AG09309 (cell line): ENCODE results near the gene ZNF280B.

Experiments used
- DNase-seq: peaks from one replicate; pipeline ENCODE4 v3.0.0-alpha.2; 2010; ENCODE audit warnings: low read depth
- H3K4me3 ChIP-seq: 2 replicates; pipeline ENCODE4 v1.5.1; 2011; ENCODE audit warnings: mild to moderate bottlenecking, low read depth, low read length, moderate library complexity; ENCODE audit not compliant: control insufficient read depth
- TF ChIP-seq, protein P1 (sequence below): IDR thresholded peaks from 2 replicates; pipeline ENCODE4 v1.5.1; 2011; ENCODE audit warnings: mild to moderate bottlenecking, low read depth, low read length, inconsistent platforms; ENCODE audit not compliant: insufficient read depth, control insufficient read depth; ENCODE audit errors: missing control alignments

Gene ZNF280B

DNA sequence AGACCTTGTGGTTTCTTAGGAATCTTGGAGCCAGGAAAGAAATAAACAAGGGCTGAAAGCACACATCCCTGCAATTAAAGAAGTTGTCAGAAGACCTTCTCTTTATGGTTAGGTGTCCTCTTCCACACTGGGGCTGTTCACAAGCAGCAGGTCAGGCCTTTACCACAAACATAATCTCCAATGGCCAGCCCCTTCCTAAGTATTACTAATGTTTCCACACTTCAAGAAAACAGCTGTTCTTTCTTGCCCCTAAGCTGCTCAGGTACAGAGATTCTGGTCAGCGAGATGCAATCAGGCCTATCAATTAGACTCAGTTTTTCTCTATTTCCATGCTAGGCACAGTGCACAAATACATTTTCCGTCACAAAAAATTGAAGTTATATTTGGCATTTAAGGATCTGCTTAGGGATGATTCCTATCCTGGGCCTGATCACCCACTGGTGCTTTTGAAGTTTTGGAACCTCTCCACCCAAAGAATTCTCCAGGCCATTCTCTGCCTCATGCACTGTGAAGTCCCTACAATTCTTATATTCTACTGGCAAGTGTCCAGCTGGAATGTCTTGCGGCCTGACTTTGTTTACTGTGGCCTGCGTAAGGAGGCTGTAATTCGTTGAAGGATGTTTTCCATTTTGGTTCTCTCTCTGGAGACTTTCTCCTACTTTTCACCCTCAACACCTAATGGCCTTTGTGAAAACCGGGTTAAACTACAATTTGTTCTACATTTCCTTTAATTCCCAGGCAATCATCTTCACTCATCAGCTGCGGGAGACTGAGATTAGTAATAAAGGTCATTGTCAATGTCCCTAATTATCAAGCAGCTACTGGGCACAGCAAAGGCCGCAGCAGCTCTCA lies 45.4 kb upstream of the ZNF280B start:
- TF ChIP-seq, protein P1, sequence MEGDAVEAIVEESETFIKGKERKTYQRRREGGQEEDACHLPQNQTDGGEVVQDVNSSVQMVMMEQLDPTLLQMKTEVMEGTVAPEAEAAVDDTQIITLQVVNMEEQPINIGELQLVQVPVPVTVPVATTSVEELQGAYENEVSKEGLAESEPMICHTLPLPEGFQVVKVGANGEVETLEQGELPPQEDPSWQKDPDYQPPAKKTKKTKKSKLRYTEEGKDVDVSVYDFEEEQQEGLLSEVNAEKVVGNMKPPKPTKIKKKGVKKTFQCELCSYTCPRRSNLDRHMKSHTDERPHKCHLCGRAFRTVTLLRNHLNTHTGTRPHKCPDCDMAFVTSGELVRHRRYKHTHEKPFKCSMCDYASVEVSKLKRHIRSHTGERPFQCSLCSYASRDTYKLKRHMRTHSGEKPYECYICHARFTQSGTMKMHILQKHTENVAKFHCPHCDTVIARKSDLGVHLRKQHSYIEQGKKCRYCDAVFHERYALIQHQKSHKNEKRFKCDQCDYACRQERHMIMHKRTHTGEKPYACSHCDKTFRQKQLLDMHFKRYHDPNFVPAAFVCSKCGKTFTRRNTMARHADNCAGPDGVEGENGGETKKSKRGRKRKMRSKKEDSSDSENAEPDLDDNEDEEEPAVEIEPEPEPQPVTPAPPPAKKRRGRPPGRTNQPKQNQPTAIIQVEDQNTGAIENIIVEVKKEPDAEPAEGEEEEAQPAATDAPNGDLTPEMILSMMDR: no peak
- no peak overlapping the region for H3K4me3 ChIP-seq
- no peak for DNase-seq

DNA sequence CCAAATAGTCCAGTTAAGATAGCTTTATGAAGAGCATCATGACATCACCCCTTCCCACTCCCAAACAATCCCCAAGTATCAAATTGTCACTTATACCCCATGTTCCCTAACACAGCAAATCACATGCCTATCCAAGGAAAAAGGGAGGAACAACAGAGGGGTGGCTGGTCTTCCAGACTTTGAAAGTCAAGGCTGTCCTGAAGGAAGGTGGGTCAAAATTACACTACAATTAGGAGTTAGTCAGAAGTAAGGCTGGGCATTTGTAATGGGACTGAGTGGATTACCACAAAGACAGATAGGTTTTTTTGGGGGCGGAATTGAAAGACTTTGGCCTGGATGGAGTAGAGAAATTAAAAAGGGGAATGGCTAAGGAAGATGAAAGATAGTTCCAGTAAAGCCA lies 44.6 kb upstream of the ZNF280B start:
- no peak overlapping the region for H3K4me3 ChIP-seq
- TF ChIP-seq, protein P1: no peak
- DNase-seq: no peak

GRCh38 chr22:22552630-22553029 lies 44.1 kb upstream of the ZNF280B start:
- no peak for DNase-seq
- TF ChIP-seq, protein P1: no peak
- no peak overlapping the region for H3K4me3 ChIP-seq

DNA sequence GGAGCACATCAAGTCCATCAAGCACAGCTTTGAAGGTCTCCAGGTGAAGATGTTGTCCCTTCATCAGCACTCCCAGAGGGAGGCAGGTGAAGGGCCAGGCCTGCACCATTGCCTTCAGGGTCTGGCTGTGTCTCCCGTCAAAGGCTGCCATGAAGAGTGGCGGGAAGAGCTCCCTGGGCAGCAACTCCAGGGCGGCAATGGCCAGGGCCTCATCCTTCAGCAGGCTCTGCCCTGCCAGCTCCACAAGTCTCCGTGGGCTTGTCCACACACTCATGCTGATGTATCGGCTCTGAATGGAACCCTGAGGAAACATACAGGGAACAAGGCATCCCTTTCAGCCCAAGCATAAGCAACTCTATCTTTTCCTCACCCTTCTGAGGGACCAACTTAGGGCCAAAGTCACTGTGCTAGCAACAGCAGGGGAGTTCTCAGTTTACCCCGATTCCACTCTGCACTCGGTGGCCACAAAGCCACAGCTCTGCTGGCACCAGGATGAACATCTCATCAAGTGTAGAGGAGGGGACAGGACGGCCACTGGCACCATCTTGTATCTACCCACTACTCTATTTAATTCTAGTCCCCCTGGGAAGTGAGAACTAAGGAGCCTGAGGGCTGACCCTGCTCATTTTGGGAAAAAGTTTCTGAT lies 42.4 kb upstream of the ZNF280B start:
- TF ChIP-seq, protein P1: no peak
- H3K4me3 ChIP-seq: no peak overlapping the region

GRCh38 chr22:22548910-22549309 lies 40.4 kb upstream of the ZNF280B start:
- no peak for DNase-seq
- no peak overlapping the region for H3K4me3 ChIP-seq
- TF ChIP-seq, protein P1: no peak

More for the DNA sequence above, 42.4 kb upstream of the ZNF280B start:
- DNase-seq: no peak

- TF ChIP-seq, protein P1: no peak
- H3K4me3 ChIP-seq: no peak overlapping the region
- no peak for DNase-seq
These were observed 39.8 kb upstream of the ZNF280B start for GRCh38 chr22:22548317-22548716.
